Measurements from ENCODE around the gene TMEM144.
"Not testable (repeated sequence)": the region's sequence is repeated elsewhere in the genome, so short reads cannot be mapped to it uniquely, and the experiment has no call there.

TMEM144 gene

DNA sequence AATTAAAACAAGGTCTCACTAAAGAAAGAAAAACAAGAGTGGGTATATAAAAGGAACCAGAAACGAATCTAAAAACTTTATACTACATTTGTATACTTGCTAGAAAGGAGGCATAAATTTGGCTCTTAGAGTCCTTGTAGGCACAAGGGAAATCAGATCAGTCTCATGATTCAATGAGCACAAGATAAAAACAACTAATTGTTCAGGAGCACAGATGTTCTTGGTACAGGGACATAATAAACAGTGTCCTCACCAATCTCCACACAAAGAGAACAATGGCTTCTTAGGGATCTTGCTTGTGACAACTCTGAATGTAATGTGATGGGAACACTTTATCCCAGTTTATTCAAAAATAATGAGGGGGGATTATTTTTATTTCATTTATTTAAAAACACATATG lies 28.3 kb downstream of the TMEM144 start:
- no peak for DNase-seq

DNA sequence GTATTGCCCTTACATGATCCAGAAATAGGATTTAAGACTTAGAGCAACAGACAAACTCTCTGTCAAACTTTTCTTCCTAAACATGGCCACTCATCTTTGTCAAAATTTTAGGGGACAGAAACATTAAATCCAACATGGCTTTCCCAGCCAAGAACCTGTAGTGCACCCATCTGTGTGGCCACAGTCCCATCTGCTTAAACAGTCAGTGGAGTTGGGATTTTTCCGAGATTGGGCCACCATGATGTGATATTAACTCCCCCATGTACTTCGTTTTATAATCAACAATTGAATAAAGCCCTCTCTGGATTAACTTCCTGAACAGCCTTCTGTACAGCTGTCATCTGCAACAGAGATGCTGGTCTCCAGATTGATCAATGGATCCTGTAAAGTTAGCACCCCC lies 28.9 kb downstream of the TMEM144 start:
- no peak for DNase-seq

DNA sequence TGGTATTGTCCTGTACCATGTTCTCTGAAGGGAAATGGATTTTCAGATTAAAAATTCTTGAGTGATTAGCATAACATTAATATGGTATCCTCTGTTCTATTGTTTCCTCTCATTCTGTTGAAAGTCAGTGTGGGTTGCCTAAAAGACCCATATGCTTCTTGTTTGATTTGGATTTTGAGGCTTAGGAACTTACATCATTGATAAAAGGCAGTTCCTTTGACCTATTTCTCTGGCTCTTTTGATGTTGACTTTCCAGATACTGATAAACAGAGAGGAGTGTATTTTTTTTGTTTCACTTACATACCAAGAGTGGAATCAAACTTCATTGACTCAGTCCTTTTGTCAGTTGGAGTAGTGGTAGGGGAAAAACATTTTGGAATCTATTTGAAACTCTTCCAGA lies 32.8 kb downstream of the TMEM144 start:
- DNase-seq = no peak

DNA sequence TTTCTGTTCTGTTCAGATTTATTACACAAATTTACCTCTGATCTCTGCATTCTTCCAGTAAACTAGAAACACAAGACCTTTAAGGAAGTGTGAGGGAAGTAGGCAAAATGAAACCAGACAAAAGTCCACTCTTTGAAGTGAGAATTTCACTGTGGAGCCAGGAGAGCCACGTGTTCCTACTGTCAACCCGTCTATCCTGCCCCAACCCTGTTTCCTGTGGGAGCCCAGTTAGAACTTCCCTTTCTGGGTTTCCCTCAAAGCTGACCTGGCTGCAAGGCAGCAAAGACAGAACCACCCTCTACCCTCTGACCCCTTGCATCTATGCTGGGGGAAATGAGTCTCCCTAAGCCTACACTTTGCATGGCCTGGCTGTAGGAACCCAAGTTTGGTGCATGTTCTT lies 40.0 kb downstream of the TMEM144 start:
- DNase-seq = peak; percentile 54 to 68

DNA sequence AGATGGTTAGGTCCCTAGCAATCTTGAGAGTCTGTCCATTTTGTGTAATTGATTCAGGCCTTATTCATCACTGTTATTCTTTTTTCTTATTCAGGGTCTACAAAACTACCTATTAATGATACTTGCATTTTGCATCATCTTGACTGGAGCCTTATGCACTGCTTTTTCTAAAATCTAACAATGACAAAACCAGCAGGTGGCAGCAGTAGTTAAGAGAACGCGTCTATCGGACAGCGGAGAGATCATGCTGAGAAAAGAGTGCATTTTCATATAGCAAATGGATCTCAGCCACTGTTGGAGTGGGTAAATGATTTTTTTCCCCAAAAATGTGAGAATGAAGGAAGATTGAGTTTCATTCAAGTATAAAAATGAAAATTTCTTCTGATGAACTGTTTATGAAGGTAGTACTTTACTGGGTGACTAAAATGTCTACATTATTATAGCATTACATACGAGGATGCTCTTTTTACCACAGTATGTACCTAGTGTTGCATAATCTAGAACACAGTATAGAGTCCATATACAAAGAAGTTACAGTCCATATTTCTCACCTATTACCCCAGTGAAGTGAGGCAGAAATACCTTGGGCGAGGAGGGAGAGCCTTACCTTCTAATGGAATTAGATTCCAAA lies 43.2 kb downstream of the TMEM144 start:
- DNase-seq = peak; percentile 58 to 71

DNA sequence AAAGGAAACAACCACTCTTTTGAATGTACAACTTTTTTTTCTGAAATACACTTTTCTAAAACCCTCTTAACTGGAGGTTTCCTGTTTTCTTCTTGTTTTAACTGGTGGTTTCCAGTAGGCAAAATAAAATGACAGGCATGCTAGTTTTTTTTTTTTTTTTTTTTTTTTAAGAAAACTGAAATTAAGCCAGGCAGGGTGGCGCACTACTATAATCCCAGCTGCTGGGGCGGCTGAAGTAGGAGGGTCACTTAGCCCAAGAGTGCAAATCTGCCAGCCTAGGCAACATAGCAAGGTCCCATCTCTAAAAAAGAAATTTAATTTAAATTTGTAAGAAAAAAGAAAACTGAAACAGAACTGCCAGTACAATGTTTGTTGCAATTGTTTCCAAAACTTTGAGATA lies 44.0 kb downstream of the TMEM144 start:
- DNase-seq = no peak

DNA sequence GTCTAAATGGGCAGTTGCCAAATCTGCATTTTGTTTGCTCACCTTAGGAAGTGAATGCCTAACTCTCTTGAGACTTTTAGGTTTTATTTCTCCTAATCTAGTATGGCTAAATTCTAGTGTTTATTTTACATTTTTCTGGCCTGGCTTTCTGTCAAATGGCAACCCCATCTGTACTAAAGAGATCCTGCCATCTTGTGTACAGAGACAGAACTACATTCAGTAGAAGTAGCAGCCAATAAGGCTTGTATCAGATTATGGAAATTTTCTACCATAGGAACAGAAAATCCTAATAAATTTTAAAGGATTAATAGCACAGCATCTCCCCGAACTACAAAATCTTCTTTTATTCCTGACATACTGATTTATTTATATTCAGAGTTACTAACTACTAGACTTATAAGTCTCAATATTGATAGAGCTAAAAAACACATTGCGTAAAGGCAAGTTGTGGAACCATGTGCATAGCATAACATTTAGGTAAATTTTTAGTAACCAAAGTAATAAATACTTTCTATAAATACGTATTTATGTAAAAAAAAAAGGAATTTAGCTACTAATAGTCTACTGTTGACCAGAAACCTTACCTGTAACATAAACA lies 45.5 kb downstream of the TMEM144 start:
- peak; percentile 39 to 62 for DNase-seq

DNA sequence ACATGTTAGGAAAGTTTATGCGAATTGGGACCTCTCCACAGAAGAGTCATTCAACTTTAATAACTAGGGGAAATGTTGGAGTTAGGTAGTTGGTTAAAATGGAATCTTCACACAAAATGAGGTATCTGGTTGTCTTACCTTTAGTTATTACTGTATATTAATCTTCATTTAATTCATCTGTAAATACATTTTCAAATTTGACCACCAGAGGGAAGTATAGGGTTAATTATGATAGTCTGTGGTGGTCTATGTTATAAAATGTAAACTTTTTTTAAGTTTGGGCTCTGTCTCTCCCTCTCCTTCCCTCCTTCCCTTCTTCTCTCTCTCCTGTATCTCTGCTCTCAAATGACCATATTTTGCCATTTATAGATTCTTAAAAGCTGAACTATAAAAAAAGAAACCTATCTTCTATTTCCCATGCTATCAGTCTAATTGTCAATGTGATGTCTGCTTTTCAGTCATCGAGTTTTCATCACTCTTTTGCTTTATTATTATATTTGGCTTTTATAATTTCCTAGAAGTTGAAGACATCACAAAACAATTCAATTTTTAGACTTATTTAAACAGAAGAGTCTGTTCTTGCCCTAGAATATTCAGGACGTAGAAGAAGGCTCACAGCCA lies 49.8 kb downstream of the TMEM144 start:
- DNase-seq = peak in 1 of 2 donors; percentile 13

DNA sequence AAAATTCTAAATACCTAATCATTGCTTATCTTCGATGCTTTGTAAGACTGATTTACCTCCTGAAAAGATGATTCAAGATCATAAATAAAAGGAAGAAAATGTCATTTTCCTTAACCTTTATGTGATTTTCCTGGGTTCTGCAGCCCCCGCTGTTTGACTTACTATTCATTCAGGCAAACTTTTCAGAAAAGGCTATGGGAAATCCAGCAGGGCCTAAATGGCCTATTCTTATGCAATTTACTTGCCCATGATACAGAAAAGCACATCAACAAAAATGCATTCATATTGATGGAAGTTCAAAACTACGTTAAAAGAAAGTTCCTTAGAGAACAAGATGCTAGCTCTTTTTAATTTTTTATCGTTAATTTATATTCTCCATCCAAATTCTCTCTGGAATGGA lies 51.2 kb downstream of the TMEM144 start:
- DNase-seq = no peak

DNA sequence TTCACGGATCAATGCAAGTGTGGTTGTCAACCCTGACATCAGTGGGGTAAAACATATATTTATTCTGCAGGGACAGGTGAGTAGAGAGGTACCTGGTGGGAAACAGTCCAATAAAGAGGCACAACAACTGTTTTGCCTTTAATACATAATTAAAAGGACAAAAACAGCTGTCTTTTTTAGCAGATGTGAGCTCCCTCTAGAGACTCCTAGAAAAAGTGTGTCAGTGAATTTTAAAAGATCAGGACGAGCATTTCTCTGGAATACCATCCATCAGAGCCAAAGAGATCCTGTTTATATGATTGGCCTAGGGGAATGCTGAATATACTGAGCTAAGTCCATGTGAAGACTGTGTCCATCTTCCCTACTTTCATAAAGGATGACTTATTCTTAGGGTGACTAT lies 58.3 kb downstream of the TMEM144 start:
- no peak for DNase-seq

DNA sequence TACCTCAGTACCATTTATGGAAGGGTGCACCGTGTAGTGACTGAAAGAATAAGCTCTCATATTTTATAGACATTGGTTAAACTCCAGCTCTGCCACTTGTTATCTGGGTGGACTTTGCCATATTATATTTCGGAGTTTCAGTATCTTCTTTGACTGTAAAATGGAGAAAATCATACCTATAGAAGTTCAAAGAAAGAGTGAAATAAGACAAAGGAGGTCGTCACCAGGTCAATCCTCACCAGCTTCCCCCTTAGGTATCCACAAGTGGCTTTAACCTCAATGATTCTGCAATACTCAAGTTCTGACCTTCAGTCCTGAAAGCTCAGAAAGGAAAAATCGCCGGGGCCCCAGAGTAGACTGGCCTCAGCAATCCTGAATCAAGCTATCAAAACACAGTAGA lies 64.3 kb downstream of the TMEM144 start:
- DNase-seq = no peak

DNA sequence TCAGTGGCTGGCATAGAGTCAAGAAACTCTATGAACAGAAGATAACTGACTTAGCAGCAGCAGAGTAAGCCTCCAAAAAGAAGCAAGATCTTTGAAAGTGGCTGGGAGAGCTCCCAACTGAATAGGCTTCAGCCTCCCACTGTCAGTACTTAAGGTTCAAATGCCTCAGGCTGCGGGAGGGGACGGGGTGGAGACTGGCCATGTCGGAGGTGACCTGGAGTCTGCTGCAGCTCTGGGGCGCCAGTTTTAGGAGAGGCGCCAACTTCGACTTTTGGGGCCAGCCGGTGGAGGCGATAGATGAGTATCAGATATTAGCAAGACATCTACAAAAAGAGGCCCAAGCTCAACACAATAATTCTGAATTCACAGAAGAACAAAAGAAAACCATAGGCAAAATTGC lies 67.3 kb downstream of the TMEM144 start:
- no peak for DNase-seq

DNA sequence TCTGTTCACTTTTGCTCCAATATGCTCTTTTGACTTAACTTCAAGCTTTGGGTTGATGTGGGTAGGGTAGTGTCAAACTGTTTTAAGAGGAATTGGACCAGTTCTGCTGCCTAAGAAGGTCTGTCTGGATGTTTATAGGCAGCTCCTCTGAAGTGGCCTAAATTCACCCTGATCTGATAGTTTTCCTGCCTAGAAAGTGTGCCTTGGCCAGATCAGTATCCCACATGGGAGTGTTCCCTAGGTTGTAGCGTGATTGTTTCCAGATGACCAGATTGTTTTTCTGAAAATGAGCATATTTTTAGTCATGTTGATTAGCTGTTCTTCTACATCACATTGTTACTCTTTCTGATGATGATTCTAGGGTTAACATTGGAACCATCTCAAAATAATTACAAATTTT lies 68.8 kb downstream of the TMEM144 start:
- not testable (repeated sequence) for DNase-seq

DNA sequence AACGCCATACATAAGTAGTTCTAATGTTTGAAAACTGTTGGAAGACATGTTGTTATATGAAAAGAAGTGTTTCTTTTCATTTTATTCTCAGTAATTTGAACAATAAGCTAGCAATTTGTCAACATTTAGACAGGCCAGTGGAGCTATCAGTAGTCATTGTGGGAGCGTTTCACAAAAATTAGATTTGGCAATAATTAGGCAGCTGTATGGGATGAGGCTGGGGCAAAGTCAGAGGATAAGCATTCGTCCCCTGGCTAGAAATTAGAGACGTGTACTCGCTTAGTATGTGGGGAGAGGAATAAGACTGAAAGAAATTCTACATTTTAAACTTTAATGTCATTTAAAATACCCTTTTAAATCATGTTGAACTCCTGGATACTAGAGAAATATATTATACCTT lies 70.6 kb downstream of the TMEM144 start:
- DNase-seq = no peak

DNA sequence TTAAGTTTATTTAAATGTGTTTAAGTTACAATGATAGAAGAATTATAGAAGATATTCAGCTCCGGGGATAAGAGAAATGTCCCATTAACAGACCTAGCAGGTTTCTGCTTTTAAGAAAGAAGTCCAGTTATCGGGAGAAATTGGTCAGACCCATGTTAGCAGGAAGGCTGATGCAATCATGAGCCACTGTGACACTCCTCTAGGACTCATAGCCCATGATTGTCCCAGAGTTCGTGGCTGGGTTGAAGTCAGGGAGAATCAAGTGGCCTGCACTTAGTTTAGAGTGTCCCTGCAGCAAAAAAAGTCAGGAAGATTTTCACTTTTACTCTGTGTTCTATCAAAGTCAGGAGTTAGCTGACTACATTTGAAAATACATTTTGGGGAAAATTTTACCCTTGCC lies 72.0 kb downstream of the TMEM144 start:
- no peak for DNase-seq

DNA sequence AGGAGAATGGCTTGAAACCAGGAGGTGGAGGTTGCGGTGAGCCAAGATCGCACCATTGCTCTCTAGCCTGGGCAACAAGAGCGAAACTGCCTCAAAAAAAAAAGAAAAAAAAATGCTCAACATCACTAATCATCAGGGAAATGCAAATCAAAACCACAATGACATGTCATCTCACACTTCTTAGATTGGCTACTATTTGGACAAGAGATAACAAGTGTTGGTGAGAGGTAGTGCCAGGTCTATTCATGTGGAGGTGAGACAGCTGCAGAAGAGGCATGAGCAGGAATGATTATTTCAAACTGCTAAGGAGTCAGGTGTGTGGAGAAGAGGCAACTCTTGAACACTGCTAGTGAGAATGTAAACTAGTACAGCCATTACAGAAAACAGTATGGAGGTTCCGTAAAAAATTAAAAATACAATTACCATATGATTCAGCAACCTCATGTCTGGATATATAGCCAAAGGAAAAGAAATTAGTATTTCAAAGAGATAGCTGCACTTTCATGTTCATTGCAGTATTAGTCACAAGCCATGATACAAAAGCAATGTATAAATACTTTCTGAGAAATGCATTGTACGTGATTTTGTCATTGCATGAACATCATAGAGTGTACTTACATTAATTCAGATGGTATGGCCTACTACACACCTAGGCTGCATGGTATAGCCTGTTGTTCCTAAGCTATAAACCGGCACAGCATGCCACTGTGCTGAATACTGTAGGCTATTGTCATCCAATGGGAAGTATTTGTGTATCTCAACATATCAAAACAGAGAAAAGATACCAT lies 75.3 kb downstream of the TMEM144 start:
- DNase-seq = no peak

DNA sequence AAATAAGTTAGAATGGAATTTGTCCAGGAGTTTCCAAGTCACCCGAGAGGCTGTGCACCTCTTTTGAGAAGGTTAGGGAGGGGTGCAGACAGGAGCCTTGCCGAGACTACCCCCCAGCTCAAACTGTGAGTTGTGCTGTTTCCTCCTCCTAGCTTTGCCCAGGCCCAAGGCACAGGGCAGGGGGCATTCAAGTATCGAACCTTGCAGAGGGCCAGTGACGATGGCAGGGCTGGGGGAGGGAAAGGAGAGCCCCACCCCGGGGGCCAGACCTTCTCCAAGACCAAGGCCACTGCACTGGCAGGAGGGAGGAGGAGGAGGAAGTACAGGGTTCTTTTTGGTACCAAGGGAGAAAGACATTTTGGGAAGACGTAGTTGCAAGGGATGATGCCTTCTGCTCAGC lies 80.6 kb downstream of the TMEM144 start:
- DNase-seq = no peak

DNA sequence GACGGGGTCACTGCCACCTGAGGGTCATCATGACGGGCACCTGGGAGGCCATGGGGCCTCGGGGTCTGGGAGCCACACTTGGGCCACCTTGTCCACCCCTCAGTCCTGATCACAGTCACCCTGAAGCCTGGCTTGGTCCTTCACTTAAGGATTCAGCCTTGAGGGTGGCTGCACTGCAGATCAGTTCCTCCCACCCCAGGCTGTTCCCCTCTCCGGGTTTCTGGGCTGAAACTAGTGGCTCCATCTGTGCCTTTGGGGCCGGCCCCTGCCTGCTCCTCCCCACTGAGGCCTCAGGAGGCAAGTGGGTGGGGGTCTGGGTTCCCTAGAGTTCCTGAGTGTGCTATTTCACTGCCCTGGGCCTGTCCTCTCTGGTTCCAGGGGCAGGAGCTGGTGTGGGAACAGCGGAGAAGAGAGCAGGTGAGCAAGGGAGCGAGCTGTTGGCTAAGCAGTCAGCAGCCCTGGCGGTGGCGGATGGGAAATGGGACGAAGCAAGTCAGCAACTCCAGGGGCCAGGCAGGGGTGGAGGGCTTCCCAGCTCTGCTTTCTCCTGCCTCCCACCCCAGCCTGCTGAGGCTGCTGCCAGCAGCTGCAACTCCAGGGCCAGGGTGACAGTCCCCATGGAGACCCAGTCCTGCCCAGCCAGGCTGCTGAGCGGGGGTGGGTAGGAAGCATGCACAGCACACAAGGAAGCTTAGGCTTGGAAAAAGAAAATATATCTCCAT lies 81.2 kb downstream of the TMEM144 start:
- DNase-seq = no peak

DNA sequence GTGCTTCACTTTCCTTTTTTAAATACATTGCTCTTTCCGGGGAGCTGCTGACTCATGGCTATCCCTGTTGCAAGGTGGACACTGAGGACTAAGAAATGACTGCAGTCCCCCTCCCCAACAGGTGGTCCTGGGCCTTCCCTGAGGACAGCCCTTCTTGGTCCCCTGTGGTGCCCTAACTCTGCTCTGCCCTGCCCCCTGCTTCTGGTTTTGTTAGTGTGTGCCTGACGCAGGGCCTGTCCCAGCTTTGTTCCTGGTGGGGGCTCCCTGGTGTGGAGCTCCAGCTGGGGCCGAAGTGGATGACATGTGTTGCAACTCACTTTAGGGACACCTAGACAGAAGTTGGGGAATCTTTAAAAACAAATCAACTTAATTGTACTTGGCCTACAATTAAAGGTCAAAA lies 81.9 kb downstream of the TMEM144 start:
- no peak for DNase-seq

DNA sequence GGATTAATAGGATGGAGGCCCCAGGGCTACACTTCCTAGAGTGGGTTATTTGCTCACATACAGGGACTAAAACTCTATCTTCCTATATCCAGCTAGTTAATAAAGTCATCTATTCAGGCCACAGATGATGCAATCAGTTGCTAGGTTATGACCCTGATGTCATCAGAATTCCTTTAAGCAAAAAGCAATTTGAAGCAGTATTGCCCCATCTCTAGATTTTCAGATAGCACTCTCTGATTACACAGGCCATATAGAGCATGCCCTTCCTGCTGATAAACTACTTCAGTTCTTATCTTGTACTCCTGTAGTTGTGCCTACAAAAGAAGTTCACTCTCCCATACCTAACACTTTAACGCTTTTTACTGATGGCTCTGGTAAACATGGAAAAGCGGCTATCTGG lies 84.8 kb downstream of the TMEM144 start:
- no peak for DNase-seq

DNA sequence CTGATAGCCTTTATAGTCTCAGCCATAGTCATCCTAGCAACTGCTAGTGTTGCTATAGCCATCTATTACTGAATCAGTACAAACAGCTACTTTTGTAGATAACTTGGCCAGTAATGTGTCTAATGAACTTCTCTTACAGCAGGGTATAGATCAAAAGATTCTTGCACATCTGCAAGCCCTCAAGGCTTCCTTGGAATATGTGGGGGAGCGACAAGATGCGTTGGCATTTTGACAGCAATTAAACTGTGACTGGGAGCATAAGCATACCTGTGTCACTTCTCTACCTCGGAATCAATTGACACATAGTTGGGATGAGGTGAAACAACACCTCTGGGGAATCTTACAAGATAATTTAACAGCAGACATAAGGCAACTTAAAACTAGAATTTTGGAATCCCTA lies 87.6 kb downstream of the TMEM144 start:
- no peak for DNase-seq

DNA sequence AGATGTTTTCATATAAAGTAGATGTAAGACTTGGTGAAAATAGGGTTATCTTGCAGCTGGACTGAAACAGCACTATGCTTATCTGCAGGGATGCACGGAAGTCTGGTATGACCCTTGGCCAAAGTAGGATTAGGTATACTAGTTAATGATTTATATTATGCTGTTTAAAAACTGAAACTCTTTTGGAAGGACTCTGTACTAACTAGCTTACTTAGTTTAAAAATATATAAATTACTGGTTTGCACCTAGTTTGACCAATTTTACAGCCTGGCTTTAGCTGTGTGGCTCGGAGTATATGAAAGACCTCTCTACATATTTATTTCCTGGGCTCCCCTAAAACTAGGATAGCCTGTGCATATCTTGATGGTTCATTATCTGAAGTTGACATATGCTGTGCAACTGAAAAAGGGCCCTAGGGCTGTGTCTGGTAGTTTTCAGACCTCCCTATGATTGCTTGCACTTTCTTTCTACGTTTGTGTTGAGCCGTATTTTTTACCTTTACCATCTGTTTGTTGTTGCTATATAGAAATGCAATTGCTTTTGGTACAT lies 89.2 kb downstream of the TMEM144 start:
- no peak for DNase-seq

DNA sequence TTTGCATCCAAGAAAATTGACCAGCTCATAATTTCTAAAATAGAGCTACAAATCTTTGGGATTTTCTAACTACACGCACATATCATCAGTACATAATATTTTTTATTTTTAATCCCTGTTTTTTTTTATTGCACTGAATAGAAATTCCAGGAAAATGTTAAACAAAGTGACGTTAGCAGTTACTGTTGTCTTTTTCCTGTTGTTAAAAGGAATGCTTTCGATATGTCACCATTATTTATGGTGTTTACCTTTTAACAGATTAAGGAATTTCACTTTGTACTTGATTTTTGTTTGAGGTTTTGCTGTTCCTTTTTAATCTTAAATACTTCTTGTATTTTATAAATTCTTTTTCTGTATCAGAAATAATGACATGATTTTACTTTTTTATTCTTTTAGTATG lies 89.7 kb downstream of the TMEM144 start:
- DNase-seq = no peak
